ENCODE results near the gene ID3. TPM values are rescaled to one million over a fixed set of nuclear protein-coding genes. Genes with fewer than 3 reads are reported as not detected.

Gene ID3
- total RNA-seq, 1 donor from 2014 or later = 242 TPM

DNA sequence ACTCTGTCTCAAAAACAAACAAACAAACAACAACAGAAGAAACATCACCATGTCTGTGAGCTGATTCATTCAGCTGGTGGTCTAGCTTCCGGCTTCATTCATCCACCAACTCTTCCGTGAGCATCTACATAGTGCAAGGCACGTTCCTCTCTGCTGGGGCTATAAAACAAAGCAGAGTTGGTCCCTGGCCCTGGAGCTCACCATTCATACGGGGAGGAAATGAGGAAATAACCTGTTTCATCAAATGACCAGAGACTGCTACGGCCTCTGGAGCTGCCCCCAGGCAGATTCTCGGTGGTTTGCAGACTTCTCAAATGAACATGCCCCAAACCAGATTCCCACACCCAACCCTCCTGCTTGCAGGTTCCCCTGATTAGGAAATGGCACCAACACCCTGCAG, 41.0 kb upstream of the ID3 start:
- Histone ChIP-seq H3K4me1 (peaks cover 9% of the 10 kb centered on the region), H3K9me3 (no peaks in the 10 kb centered on the region), H3K36me3 (no peaks in the 10 kb centered on the region), H3K4me3 (no peak overlapping the region), H3K27me3 (no peaks in the 10 kb centered on the region), H3K27ac (no peak overlapping the region)
- DNase-seq (no peak), ATAC-seq (no peak)
- TF ChIP-seq, protein P1, sequence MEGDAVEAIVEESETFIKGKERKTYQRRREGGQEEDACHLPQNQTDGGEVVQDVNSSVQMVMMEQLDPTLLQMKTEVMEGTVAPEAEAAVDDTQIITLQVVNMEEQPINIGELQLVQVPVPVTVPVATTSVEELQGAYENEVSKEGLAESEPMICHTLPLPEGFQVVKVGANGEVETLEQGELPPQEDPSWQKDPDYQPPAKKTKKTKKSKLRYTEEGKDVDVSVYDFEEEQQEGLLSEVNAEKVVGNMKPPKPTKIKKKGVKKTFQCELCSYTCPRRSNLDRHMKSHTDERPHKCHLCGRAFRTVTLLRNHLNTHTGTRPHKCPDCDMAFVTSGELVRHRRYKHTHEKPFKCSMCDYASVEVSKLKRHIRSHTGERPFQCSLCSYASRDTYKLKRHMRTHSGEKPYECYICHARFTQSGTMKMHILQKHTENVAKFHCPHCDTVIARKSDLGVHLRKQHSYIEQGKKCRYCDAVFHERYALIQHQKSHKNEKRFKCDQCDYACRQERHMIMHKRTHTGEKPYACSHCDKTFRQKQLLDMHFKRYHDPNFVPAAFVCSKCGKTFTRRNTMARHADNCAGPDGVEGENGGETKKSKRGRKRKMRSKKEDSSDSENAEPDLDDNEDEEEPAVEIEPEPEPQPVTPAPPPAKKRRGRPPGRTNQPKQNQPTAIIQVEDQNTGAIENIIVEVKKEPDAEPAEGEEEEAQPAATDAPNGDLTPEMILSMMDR (IDR thresholded peaks at IDR 0.05) = no peak
- intact Hi-C loops (cut with DNase I) = no loop called here

DNA sequence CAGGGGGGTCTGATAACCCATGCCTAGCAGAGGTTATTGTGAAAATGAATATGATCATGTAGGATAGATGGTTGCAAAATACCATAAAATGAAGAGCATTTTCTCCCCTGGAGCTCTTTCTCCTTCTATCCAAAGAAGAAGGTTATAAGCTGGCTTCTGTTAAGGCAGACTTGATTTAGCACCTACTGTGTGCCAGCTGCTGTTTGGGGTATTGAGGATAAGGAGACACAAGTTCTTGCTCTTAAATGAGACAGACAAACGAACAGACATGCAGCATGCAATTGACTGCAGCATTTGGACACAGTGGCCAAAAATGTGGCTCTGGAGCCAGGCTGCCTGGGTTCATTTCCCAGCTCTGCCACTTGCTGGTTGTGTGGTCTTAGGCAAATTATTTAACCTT, 39.8 kb upstream of the ID3 start:
- H3K9me3 ChIP-seq = no peaks in the 10 kb centered on the region
- TF ChIP-seq, protein P1 (IDR thresholded peaks at IDR 0.05) = no peak
- H3K27ac ChIP-seq = no peak overlapping the region
- ATAC-seq (no peak), DNase-seq (no peak)
- no peaks in the 10 kb centered on the region for H3K27me3 ChIP-seq
- intact Hi-C loops (cut with DNase I) = no loop called here
- H3K4me1 ChIP-seq = peaks cover 9% of the 10 kb centered on the region
- H3K36me3 ChIP-seq = no peaks in the 10 kb centered on the region
- H3K4me3 ChIP-seq = no peak overlapping the region

DNA sequence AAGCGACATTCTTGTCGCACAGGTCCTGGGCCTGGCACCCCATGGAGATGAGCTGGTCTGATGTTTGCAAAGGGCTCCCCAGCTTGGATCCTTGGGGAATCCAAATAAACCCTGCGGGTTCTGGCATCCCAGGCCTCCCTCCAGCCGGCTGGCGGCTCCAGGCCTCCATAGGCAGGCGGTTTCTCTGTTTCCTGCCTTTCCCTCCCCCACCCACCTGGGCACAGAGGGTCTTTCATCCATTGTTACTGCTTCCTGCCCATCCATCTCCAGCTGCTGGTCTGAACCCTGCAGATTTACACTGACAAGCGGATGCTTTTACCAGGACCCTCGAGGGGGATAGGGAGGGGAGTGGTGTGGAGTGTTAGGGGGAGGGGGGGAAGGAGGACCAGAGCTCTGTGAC, 39.1 kb upstream of the ID3 start:
- DNase-seq = no peak
- no peaks in the 10 kb centered on the region for H3K9me3 ChIP-seq
- intact Hi-C loops (cut with DNase I) = no loop called here

DNA sequence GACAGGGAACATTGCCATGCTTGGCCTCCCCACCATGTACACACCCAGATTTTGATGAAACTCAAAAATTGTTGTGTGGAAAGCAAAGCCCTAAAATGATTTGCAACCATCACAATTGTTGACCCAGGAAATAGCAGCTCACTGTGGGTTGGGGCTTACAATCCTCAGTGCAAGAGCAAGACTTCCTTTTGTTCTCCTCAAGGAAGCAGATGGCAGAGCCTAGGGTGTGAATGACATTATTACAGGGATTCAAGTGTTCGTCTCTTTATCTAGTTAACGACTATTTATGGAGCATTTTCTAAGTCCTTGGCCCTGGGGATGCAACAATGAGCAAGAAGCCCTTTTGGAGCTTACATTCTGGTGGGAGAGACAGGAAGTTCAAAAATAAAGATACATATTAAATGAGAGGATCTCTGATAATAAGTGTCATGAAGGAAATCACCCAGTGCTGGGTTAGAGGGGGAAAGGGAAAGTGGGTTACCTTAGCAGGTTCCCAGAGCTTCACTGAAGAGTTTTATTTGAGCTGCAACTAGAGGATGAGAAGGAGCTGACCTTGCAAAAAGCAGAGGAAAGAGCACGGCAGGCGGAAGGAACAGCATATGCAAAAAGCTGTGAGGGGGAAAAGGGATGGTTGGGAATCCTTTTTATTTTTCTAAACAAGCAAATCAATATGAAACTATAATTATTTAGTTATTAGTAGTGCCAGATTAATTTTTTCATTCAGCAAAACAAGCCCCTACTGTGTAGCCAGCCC, 38.5 kb upstream of the ID3 start:
- no peak for DNase-seq
- Histone ChIP-seq H3K4me1 (peaks cover 9% of the 10 kb centered on the region), H3K27me3 (no peaks in the 10 kb centered on the region), H3K27ac (no peak overlapping the region), H3K9me3 (no peaks in the 10 kb centered on the region), H3K4me3 (no peak overlapping the region), H3K36me3 (no peaks in the 10 kb centered on the region)
- ATAC-seq = no peak
- intact Hi-C loops (cut with DNase I) = no loop called here
- TF ChIP-seq, protein P1 (IDR thresholded peaks at IDR 0.05) = no peak

More for the DNA sequence above, 39.1 kb upstream of the ID3 start:
- ATAC-seq = no peak
- Histone ChIP-seq H3K4me1 (peaks cover 9% of the 10 kb centered on the region), H3K4me3 (no peak overlapping the region), H3K27ac (no peak overlapping the region), H3K36me3 (no peaks in the 10 kb centered on the region), H3K27me3 (no peaks in the 10 kb centered on the region)
- TF ChIP-seq, protein P1 (IDR thresholded peaks at IDR 0.05) = no peak

DNA sequence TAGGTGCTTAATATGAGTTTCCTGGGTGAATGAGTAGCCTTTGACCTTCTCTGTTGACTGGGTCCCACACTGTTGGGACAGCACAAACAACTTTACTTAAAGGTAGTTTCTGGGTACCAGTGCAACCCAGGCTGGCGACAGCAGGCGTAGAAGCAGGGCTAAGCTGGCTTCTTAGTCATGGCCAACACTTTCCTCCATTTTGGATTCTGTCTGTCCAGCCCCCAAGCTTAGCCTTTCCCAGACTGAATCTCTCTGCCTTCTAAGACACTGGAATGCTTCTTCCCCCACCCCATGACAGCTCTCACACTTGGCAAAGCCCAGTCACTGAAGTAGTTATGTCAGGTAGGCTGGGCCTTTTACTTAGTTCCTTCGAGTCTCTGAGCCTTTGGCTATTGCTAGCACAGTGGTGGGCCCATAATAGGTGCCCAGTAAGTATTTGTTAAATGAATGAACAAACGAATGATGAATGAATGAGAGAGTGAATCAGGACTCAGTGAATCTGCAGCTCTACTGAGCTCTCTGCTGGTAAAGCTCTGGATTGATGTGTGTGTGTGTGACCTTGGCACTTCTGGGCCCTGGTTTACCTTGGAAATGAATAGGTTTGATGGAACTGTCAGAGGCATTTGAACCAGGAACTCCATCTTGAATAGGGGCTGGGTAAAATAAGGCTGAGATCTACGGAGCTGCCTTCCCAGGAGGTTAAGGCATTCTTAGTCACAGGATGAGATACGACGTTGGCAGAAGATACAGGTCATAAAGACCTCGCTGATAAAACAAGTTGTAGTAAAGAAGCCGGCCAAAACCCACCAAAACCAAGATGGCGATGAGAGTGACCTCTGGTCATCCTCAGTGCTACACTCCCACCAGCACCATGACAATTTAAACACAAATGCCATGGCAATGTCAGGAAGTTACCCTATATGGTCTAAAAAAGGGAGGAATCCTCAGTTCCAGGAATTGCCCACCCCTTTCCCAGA, 37.4 kb upstream of the ID3 start:
- no peak overlapping the region for H3K27ac ChIP-seq
- DNase-seq = no peak
- H3K4me3 ChIP-seq = no peak overlapping the region
- H3K36me3 ChIP-seq = no peaks in the 10 kb centered on the region
- TF ChIP-seq, protein P1 (IDR thresholded peaks at IDR 0.05) = no peak
- H3K27me3 ChIP-seq = no peaks in the 10 kb centered on the region
- no peak for ATAC-seq
- no peaks in the 10 kb centered on the region for H3K9me3 ChIP-seq
- H3K4me1 ChIP-seq = peaks cover 9% of the 10 kb centered on the region
- intact Hi-C loops (cut with DNase I) = no loop called here
